WTC11 (cell line): ENCODE measurements around the gene DISP2. TPM values are rescaled to one million over a fixed set of nuclear protein-coding genes. Genes with fewer than 3 reads are reported as not detected.

Experiments
- ATAC-seq: fragments of 200-7000 bp; cut with Tn5 transposase; 2 replicates; pipeline ENCODE4 v1.10.0; 2021; ENCODE audit warnings: mild to moderate bottlenecking, moderate library complexity
- CTCF ChIA-PET: fragments of 300-600 bp; sonication (Branson Sonifier 250); formaldehyde crosslinking; loops from one replicate; lab custom pipeline; 2021; ENCODE audit warnings: antibody characterized with exemption; lab: Charles Lee
- POLR2A ChIA-PET: fragments of 350-600 bp; sonication (Branson Sonifier 250); formaldehyde crosslinking; loops from one replicate; lab custom pipeline; 2021; ENCODE audit warnings: antibody characterized with exemption; lab: Charles Lee
- DNase-seq: peaks from one replicate; pipeline ENCODE4 v3.0.0; 2021; ENCODE audit warnings: low spot score
- H3K27ac Mint-ChIP-seq: 2 replicates; pipeline ENCODE4 v1.8.0; 2021; ENCODE audit warnings: mixed read lengths
- H3K27me3 Mint-ChIP-seq: 2 replicates; pipeline ENCODE4 v1.8.0; 2021; ENCODE audit warnings: low read depth, mild to moderate bottlenecking, moderate library complexity, mixed read lengths
- H3K36me3 Mint-ChIP-seq: 2 replicates; pipeline ENCODE4 v1.8.0; 2021; ENCODE audit warnings: mixed read lengths
- H3K4me1 Mint-ChIP-seq: 2 replicates; pipeline ENCODE4 v1.8.0; 2022; ENCODE audit warnings: mixed read lengths
- H3K4me3 Mint-ChIP-seq: 2 replicates; pipeline ENCODE4 v1.8.0; 2021; ENCODE audit warnings: mild to moderate bottlenecking, moderate library complexity, mixed read lengths
- H3K9me3 Mint-ChIP-seq: 2 replicates; pipeline ENCODE4 v1.8.0; 2021; ENCODE audit warnings: mixed read lengths
- IRF2 ChIP-seq: sonication (generic); formaldehyde crosslinking; IDR thresholded peaks from 2 replicates; pipeline ENCODE4 v1.8.0; 2022; ENCODE audit warnings: low read depth, missing genetic modification reagents, borderline replicate concordance
- NR2C2 ChIP-seq: sonication (generic); formaldehyde crosslinking; IDR thresholded peaks from 2 replicates; pipeline ENCODE4 v1.8.0; 2022; ENCODE audit warnings: mild to moderate bottlenecking, missing genetic modification reagents
- PRRX2 ChIP-seq: fragments of 250-450 bp; sonication (Bioruptor Pico); IDR thresholded peaks from 2 replicates; pipeline ENCODE4 v1.8.0; 2021; ENCODE audit warnings: mild to moderate bottlenecking
- TEAD4 ChIP-seq: sonication (generic); formaldehyde crosslinking; IDR thresholded peaks from 2 replicates; pipeline ENCODE4 v1.8.0; 2022; ENCODE audit warnings: mild to moderate bottlenecking, missing genetic modification reagents
- ZBTB21 ChIP-seq: sonication (generic); formaldehyde crosslinking; IDR thresholded peaks from 2 replicates; pipeline ENCODE4 v1.8.1; 2023; ENCODE audit warnings: mild to moderate bottlenecking, missing genetic modification reagents, borderline replicate concordance
- ZNF219 ChIP-seq: sonication (generic); formaldehyde crosslinking; IDR thresholded peaks from 2 replicates; pipeline ENCODE4 v1.8.0; 2023; ENCODE audit warnings: missing genetic modification reagents, mild to moderate bottlenecking, borderline replicate concordance
- ZNF232 ChIP-seq: sonication (generic); formaldehyde crosslinking; IDR thresholded peaks from 2 replicates; pipeline ENCODE4 v1.8.0; 2022; ENCODE audit warnings: mild to moderate bottlenecking, missing genetic modification reagents
- total RNA-seq: library from RNA; stranded (reverse); gene quantifications from 3 replicates; pipeline ENCODE4 v1.2.3, GENCODE V29; 2021
- TF ChIP-seq, protein P1 (sequence below): sonication (generic); formaldehyde crosslinking; IDR thresholded peaks from 2 replicates; pipeline ENCODE4 v1.8.0; 2023; ENCODE audit warnings: missing genetic modification reagents
- TF ChIP-seq, protein P2 (sequence below): sonication (generic); formaldehyde crosslinking; conservative IDR thresholded peaks from 2 replicates; pipeline ENCODE4 v1.8.1; 2023; ENCODE audit warnings: mild to moderate bottlenecking, low read depth, missing genetic modification reagents, moderate library complexity
- TF ChIP-seq, protein P3 (sequence below): fragments of 200-600 bp; IDR thresholded peaks from 2 replicates; pipeline ENCODE4 v1.8.0; 2022; ENCODE audit warnings: antibody characterized with exemption
- TF ChIP-seq, protein P4 (sequence below): fragments of 250-450 bp; sonication (Bioruptor Pico); conservative IDR thresholded peaks from 2 replicates; pipeline ENCODE4 v1.9.0; 2021; ENCODE audit warnings: mild to moderate bottlenecking
- TF ChIP-seq, protein P5 (sequence below): fragments of 250-450 bp; sonication (Bioruptor Pico); IDR thresholded peaks from 2 replicates; pipeline ENCODE4 v1.9.0; 2021; ENCODE audit warnings: mild to moderate bottlenecking

Gene DISP2
- total RNA-seq, 1 experiment from 2014 or later: 3.5 TPM

DNA sequence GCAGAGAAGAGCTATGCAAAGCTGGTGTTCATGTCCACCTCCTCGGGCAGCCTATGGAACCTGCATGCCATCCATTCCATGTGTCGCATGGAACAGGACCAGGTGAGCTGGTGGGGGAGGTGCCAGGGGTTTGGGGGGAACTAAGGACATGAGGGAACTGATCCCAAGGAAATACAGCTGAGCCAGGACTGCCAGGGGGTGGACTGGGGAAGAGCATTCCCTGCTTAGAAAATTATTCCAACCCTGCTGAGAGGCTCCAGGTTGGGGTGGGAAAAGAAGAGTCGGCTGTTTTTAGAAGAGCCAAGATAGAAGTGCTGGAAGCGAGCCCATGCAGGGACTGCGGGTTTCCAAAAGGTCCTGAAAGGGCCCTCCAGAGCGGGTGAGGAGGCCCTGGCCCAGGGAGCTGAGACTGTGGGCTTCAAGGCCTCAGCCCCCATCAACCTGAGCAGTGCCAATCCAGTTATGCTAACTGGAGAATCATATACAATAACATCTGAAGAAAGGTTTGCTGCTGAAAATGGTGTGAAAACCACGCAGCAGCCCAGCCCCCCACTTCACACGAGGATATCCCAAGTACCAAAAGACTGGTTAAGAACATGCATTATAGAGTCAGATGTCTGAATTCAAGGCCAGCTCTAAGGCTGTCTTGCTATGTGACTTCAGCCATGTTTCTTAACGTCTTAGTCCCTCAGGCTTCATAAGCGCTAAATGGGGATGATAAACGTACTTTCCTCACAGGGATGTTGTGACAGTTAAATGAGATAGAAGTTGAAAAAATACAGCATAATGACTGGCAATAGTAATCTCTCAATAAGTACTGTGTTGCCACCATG, 7.8 kb downstream of the DISP2 start:
- H3K27ac Mint-ChIP-seq: no peak overlapping the region
- TF ChIP-seq, protein P1, sequence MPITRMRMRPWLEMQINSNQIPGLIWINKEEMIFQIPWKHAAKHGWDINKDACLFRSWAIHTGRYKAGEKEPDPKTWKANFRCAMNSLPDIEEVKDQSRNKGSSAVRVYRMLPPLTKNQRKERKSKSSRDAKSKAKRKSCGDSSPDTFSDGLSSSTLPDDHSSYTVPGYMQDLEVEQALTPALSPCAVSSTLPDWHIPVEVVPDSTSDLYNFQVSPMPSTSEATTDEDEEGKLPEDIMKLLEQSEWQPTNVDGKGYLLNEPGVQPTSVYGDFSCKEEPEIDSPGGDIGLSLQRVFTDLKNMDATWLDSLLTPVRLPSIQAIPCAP (CRISPR knock-in tag): no peak
- TF ChIP-seq IRF2 (CRISPR knock-in tag): no peak
- no peak for TF ChIP-seq ZNF219 (CRISPR knock-in tag)
- TF ChIP-seq ZBTB21 (CRISPR knock-in tag): no peak
- TF ChIP-seq NR2C2: no peak
- TF ChIP-seq, protein P2, sequence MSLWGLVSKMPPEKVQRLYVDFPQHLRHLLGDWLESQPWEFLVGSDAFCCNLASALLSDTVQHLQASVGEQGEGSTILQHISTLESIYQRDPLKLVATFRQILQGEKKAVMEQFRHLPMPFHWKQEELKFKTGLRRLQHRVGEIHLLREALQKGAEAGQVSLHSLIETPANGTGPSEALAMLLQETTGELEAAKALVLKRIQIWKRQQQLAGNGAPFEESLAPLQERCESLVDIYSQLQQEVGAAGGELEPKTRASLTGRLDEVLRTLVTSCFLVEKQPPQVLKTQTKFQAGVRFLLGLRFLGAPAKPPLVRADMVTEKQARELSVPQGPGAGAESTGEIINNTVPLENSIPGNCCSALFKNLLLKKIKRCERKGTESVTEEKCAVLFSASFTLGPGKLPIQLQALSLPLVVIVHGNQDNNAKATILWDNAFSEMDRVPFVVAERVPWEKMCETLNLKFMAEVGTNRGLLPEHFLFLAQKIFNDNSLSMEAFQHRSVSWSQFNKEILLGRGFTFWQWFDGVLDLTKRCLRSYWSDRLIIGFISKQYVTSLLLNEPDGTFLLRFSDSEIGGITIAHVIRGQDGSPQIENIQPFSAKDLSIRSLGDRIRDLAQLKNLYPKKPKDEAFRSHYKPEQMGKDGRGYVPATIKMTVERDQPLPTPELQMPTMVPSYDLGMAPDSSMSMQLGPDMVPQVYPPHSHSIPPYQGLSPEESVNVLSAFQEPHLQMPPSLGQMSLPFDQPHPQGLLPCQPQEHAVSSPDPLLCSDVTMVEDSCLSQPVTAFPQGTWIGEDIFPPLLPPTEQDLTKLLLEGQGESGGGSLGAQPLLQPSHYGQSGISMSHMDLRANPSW (CRISPR knock-in tag): no peak
- TF ChIP-seq, protein P3, sequence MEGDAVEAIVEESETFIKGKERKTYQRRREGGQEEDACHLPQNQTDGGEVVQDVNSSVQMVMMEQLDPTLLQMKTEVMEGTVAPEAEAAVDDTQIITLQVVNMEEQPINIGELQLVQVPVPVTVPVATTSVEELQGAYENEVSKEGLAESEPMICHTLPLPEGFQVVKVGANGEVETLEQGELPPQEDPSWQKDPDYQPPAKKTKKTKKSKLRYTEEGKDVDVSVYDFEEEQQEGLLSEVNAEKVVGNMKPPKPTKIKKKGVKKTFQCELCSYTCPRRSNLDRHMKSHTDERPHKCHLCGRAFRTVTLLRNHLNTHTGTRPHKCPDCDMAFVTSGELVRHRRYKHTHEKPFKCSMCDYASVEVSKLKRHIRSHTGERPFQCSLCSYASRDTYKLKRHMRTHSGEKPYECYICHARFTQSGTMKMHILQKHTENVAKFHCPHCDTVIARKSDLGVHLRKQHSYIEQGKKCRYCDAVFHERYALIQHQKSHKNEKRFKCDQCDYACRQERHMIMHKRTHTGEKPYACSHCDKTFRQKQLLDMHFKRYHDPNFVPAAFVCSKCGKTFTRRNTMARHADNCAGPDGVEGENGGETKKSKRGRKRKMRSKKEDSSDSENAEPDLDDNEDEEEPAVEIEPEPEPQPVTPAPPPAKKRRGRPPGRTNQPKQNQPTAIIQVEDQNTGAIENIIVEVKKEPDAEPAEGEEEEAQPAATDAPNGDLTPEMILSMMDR: no peak
- TF ChIP-seq PRRX2 (CRISPR knock-in tag): no peak
- TF ChIP-seq ZNF232 (CRISPR knock-in tag): no peak
- TF ChIP-seq, protein P4, sequence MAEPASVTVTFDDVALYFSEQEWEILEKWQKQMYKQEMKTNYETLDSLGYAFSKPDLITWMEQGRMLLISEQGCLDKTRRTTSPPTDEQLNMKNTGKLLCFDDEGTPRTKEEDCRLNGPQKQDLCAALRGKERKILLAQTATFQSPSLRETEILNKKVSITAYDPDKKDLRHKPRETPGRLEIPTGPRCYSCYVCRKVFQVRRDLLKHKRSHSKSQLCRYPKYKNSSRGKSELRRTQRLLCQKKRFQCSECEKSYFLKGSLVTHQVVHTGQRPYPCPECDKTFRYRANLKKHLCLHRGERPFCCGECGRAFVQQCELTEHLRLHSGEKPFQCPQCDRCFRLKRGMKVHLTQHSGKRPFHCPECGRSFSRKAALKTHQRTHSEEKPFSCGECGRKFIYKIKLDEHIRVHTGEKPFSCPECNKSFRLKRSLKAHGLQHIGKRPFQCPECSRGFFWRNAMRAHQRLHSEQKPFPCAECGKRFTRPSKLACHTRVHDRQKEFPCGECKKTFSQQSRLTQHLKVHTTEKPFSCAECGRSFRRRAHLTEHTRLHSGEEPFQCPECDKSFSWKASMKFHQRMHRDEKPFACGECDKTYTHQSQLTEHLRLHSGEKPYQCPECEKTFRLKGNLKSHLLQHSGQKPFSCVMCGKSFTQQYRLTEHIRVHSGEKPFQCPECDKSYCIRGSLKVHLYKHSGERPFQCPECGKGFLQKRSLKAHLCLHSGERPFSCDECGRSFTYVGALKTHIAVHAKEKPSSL (CRISPR knock-in tag): no peak
- no peak for TF ChIP-seq TEAD4
- TF ChIP-seq, protein P5, sequence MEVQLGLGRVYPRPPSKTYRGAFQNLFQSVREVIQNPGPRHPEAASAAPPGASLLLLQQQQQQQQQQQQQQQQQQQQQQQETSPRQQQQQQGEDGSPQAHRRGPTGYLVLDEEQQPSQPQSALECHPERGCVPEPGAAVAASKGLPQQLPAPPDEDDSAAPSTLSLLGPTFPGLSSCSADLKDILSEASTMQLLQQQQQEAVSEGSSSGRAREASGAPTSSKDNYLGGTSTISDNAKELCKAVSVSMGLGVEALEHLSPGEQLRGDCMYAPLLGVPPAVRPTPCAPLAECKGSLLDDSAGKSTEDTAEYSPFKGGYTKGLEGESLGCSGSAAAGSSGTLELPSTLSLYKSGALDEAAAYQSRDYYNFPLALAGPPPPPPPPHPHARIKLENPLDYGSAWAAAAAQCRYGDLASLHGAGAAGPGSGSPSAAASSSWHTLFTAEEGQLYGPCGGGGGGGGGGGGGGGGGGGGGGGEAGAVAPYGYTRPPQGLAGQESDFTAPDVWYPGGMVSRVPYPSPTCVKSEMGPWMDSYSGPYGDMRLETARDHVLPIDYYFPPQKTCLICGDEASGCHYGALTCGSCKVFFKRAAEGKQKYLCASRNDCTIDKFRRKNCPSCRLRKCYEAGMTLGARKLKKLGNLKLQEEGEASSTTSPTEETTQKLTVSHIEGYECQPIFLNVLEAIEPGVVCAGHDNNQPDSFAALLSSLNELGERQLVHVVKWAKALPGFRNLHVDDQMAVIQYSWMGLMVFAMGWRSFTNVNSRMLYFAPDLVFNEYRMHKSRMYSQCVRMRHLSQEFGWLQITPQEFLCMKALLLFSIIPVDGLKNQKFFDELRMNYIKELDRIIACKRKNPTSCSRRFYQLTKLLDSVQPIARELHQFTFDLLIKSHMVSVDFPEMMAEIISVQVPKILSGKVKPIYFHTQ (CRISPR knock-in tag): no peak
- TF ChIP-seq, all 79 proteins: peak for 0
- no peak overlapping the region for H3K4me3 Mint-ChIP-seq
- ATAC-seq: no peak
- H3K27me3 Mint-ChIP-seq: peaks cover 47% of the 10 kb centered on the region
- ChIA-PET CTCF (interaction anchor here (1.2 to 8.4 kb wide), 4 partner anchors 22 to 91 kb away, joined by 4 to 87 read pairs (median 62); partner anchors contain the start of gene CCDC9B), POLR2A (interaction anchor here (1.2 kb wide), 1 partner anchor 8 kb away, joined by 3 read pairs; the partner anchor contains the start of gene DISP2)
- DNase-seq: no peak
- peaks cover 5% of the 10 kb centered on the region for H3K4me1 Mint-ChIP-seq
- H3K36me3 Mint-ChIP-seq: no peaks in the 10 kb centered on the region
- H3K9me3 Mint-ChIP-seq: no peaks in the 10 kb centered on the region
